K562 (cell line): ENCODE measurements around the gene STUB1. TPM values are rescaled to one million over a fixed set of nuclear protein-coding genes. Genes with fewer than 3 reads are reported as not detected.

Source experiments
- BHLHE40 ChIP-seq: IDR thresholded peaks from 2 replicates; pipeline ENCODE4 v1.6.1; 2011; ENCODE audit warnings: low read length, improper control_type of control experiment
- CBX2 ChIP-seq: fragments of 200-600 bp; sonication (generic); IDR thresholded peaks from one replicate; pipeline ENCODE4 v1.6.1; 2012; ENCODE audit warnings: mild to moderate bottlenecking, low read length, inconsistent platforms; ENCODE audit not compliant: insufficient read depth, poor library complexity, severe bottlenecking
- CXXC5 ChIP-seq: fragments of 250-450 bp; sonication (Bioruptor Pico); IDR thresholded peaks from 2 replicates; pipeline ENCODE4 v1.8.0; 2022; ENCODE audit warnings: inconsistent platforms, mild to moderate bottlenecking, moderate library complexity
- DACH1 ChIP-seq: fragments of 450-650 bp; IDR thresholded peaks from 2 replicates; pipeline ENCODE4 v1.6.1; 2018; ENCODE audit not compliant: partially characterized antibody
- EWSR1 ChIP-seq: fragments of 450-650 bp; IDR thresholded peaks from 2 replicates; pipeline ENCODE4 v1.6.1; 2018; ENCODE audit warnings: borderline replicate concordance, mild to moderate bottlenecking, low read depth, moderate library complexity; ENCODE audit not compliant: partially characterized antibody
- FIP1L1 ChIP-seq: fragments of 200-400 bp; formaldehyde crosslinking; IDR thresholded peaks from 2 replicates; pipeline ENCODE4 v1.6.1; 2018; ENCODE audit warnings: mild to moderate bottlenecking, low read depth, low read length; ENCODE audit not compliant: poor library complexity, severe bottlenecking
- GMEB1 ChIP-seq: fragments of 250-450 bp; sonication (Bioruptor Pico); IDR thresholded peaks from 2 replicates; pipeline ENCODE4 v1.4.0; 2020; ENCODE audit warnings: mild to moderate bottlenecking
- NCOA6 ChIP-seq: fragments of 450-650 bp; IDR thresholded peaks from 2 replicates; pipeline ENCODE4 v1.6.1; 2017; ENCODE audit warnings: mild to moderate bottlenecking
- PHF8 ChIP-seq: fragments of 200-600 bp; sonication (generic); IDR thresholded peaks from 2 replicates; pipeline ENCODE4 v1.6.1; 2012; ENCODE audit warnings: mixed run types, mild to moderate bottlenecking, inconsistent platforms, low read length, moderate library complexity, borderline replicate concordance
- TCF7 ChIP-seq: sonication (generic); IDR thresholded peaks from 2 replicates; pipeline ENCODE4 v1.6.1; 2016; ENCODE audit warnings: antibody characterized with exemption, borderline replicate concordance
- UBTF ChIP-seq, 2 experiments: IDR thresholded peaks; 2 replicates each; pipeline ENCODE4 v1.6.1; 2012; ENCODE audit warnings: improper control_type of control experiment in 2 of 2, low read depth in 2 of 2, low read length in 2 of 2, borderline replicate concordance in 1 of 2
- polyA plus RNA-seq, 8 experiments: library from polyadenylated mRNA; depleted of rRNA in 4 of 8; stranded (reverse) in 5 of 8; unstranded in 3 of 8; fragments of >200 nt; fragmentation: Nextera tagmentation in 2 of 8; fragmentation: Illumina TruSeq in 1 of 8; extraction: Ambion mirVana in 2 of 8; extraction: Trizol in 1 of 8; gene quantifications; 2 replicates each; pipeline versions ENCODE4 v1.2.1 to v1.2.3, GENCODE V29; 2011 to 2014; ENCODE audit warnings: inconsistent platforms in 1 of 8, missing spikeins in 1 of 8
- total RNA-seq, 7 experiments: library from RNA; depleted of rRNA in 6 of 7; stranded (reverse); fragments of >200 nt in 6 of 7; fragmentation: Illumina TruSeq in 2 of 7; extraction: Trizol in 2 of 7; gene quantifications; 2 replicates each; pipeline versions ENCODE4 v1.2.1 to v1.2.3, GENCODE V29; 2011 to 2021; ENCODE audit warnings: low replicate concordance in 1 of 7
- TF ChIP-seq, protein P1 (sequence below): fragments of 450-650 bp; formaldehyde crosslinking; IDR thresholded peaks from 2 replicates; pipeline ENCODE4 v1.4.0; 2020; ENCODE audit warnings: mild to moderate bottlenecking, mixed read lengths
- TF ChIP-seq, protein P2 (sequence below): IDR thresholded peaks from 3 replicates; pipeline ENCODE4 v1.6.1; 2011; ENCODE audit warnings: borderline replicate concordance, mild to moderate bottlenecking, moderate library complexity; ENCODE audit not compliant: insufficient read length; ENCODE audit errors: extremely low read depth
- TF ChIP-seq, protein P3 (sequence below): fragments of 450-650 bp; IDR thresholded peaks from 2 replicates; pipeline ENCODE4 v1.6.1; 2016; ENCODE audit warnings: mild to moderate bottlenecking

STUB1 gene
- total and polyA plus RNA-seq, 9 of the 15 experiments (the other 6 are each of a cell fraction or from before 2014, with no cell fraction given): 10.6 to 251 (median 152) TPM

DNA sequence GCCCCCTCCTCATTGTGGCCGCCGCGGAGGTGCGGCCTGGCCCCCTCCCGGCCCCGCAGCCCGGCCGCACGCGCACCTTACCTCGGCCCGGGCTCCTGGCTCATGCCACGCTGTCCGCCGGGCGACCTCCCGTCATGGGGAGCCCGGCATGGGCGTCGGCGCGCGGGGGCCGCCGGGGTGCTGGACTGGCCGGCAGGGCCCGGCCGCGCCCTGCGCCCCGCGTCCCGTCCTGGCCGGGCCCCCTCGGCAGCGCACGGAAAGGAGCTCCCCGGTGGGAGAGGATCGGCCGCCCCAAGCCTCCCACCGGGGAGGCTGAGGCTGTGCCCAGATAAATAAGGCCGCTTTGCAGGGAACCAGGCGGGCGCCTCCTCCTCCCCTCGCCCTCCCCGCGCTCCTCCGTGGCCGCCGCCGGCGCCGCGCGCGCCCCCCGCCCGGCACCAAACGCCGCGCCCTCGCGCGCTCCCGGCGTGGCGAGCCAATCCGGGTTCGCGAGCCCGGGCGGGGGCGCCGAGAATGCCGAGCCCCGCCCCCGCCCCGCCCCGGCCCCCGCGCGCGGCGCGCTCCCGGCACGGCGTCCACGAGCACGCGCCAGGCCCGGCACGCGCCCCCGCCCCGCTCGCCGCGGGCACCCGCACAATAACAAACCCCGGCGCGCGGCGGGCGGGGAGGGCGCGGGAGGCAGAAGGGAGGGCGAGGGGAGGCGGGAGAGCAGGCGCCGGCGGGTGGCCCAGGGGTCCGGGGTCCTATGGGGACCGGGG lies 25.4 kb downstream of the STUB1 start, which contains the start of gene FBXL16 (continued):
- TF ChIP-seq, protein P1, sequence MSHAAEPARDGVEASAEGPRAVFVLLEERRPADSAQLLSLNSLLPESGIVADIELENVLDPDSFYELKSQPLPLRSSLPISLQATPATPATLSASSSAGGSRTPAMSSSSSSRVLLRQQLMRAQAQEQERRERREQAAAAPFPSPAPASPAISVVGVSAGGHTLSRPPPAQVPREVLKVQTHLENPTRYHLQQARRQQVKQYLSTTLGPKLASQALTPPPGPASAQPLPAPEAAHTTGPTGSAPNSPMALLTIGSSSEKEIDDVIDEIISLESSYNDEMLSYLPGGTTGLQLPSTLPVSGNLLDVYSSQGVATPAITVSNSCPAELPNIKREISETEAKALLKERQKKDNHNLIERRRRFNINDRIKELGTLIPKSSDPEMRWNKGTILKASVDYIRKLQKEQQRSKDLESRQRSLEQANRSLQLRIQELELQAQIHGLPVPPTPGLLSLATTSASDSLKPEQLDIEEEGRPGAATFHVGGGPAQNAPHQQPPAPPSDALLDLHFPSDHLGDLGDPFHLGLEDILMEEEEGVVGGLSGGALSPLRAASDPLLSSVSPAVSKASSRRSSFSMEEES: no peak
- TF ChIP-seq CXXC5 (CRISPR knock-in tag): peak; percentile 46; the same call in 1 of the 2 replicates
- TF ChIP-seq PHF8: peak; percentile 32; the same call in 1 of the 2 replicates
- TF ChIP-seq NCOA6: no peak
- TF ChIP-seq DACH1: no peak
- no peak for TF ChIP-seq TCF7
- TF ChIP-seq GMEB1: no peak
- TF ChIP-seq, protein P2, sequence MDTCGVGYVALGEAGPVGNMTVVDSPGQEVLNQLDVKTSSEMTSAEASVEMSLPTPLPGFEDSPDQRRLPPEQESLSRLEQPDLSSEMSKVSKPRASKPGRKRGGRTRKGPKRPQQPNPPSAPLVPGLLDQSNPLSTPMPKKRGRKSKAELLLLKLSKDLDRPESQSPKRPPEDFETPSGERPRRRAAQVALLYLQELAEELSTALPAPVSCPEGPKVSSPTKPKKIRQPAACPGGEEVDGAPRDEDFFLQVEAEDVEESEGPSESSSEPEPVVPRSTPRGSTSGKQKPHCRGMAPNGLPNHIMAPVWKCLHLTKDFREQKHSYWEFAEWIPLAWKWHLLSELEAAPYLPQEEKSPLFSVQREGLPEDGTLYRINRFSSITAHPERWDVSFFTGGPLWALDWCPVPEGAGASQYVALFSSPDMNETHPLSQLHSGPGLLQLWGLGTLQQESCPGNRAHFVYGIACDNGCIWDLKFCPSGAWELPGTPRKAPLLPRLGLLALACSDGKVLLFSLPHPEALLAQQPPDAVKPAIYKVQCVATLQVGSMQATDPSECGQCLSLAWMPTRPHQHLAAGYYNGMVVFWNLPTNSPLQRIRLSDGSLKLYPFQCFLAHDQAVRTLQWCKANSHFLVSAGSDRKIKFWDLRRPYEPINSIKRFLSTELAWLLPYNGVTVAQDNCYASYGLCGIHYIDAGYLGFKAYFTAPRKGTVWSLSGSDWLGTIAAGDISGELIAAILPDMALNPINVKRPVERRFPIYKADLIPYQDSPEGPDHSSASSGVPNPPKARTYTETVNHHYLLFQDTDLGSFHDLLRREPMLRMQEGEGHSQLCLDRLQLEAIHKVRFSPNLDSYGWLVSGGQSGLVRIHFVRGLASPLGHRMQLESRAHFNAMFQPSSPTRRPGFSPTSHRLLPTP: no peak
- TF ChIP-seq CBX2: no peak
- TF ChIP-seq, protein P3, sequence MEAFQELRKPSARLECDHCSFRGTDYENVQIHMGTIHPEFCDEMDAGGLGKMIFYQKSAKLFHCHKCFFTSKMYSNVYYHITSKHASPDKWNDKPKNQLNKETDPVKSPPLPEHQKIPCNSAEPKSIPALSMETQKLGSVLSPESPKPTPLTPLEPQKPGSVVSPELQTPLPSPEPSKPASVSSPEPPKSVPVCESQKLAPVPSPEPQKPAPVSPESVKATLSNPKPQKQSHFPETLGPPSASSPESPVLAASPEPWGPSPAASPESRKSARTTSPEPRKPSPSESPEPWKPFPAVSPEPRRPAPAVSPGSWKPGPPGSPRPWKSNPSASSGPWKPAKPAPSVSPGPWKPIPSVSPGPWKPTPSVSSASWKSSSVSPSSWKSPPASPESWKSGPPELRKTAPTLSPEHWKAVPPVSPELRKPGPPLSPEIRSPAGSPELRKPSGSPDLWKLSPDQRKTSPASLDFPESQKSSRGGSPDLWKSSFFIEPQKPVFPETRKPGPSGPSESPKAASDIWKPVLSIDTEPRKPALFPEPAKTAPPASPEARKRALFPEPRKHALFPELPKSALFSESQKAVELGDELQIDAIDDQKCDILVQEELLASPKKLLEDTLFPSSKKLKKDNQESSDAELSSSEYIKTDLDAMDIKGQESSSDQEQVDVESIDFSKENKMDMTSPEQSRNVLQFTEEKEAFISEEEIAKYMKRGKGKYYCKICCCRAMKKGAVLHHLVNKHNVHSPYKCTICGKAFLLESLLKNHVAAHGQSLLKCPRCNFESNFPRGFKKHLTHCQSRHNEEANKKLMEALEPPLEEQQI: no peak
- no peak for TF ChIP-seq FIP1L1
- no peak for TF ChIP-seq EWSR1
- TF ChIP-seq BHLHE40: no peak
- TF ChIP-seq UBTF (IDR thresholded peaks at IDR 0.05; ENCODE audit: borderline replicate concordance in 1 of 2, low read depth in 2 of 2, low read length in 2 of 2): no peak
